ENCODE measurements around the gene PADI6.

Gene PADI6

DNA sequence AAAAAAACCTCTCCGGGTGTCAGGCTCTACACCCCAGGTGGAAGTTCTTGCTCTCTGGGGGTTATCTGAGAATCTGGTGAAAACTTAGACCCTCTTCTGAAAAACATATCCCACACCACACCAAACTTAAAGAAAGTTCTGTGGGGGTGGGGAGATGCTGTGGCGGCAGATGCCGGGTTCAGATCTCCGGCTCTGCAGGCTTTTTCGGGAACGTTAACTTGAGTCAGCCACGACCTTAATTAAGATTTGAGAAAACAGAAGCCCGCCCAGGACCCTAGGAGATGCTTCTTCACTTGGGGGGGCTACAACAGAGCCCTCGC is 65.2 kb downstream of the PADI6 start:
- DNase-seq, result no peak

- DNase-seq, result peak; percentile 63
These were observed 65.8 kb downstream of the PADI6 start for GRCh38 chr1:17437580-17438317.

- DNase-seq, result peak; percentile 69
These were observed 66.6 kb downstream of the PADI6 start for GRCh38 chr1:17438318-17439249.

DNA sequence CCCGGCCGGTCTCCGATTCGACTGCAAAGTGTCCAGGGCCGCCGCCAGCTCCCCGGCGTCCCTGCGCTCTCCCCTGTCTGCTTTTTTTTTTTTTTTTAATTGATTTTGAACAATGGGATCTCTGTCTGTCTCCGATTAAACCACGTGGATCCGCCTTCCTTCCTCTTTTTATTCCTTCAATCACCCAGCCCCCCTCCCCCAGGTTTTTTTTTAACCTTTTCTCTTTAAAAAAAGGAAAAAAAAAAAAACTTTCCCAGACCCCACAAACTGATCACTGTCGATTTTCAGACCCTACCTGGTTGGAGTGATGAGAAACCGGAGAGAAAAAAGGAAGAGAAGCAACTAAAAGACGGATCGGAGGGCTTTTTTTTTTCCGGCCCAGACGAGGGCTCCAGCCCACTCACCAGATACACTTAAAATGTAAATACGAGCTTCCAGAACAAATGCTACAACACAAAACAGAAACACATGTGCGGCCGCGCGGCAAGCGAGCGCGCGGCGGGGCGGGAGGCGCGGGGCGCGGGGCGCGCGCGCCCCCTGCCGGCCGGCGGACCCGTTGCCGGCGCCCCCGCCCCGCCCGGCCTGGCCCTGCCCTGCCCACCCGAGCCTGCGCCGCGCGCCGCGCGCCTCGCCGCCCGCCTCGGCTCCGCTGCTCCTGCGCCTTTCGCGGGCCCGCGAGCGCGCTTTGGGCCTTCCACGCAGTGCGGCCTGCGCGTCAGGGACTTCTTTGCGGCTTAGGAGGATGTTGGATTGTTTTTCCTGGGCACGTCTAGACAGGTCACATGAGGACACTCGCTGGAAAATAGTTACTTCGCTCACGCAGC is 67.5 kb downstream of the PADI6 start, which contains the start of gene RCC2:
Gene RCC2 (minus strand): TSS at position 428 of the 824 bp plus-strand sequence. CDS start 1,163 bp downstream, outside the sequence.
- peak; percentile 72 for DNase-seq

- DNase-seq, result no peak
These were observed 68.3 kb downstream of the PADI6 start for GRCh38 chr1:17440074-17440826.

GRCh38 chr1:17440827-17441168 is 68.8 kb downstream of the PADI6 start:
- no peak for DNase-seq

- DNase-seq, result no peak
These were observed 69.4 kb downstream of the PADI6 start for GRCh38 chr1:17441265-17441992.

DNA sequence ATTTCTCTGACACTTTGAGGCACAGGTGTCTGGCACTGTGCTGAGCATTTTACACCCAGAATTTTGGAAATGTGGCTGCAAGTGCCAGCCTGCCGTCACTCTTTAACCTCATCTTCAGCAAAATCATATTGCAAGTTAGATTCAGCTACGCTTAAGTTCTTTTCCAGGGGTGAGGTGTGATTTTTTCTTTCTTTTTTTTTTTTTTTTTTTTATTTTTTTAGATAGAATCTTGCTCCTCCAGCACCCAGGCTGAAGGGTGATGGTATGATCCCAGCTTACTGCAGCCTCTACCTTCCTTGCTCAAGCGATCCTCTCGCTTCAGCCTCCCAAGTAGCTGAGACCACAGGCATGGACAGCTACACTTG is 70.0 kb downstream of the PADI6 start:
- DNase-seq, result no peak

GRCh38 chr1:17442841-17443240 is 70.8 kb downstream of the PADI6 start:
- DNase-seq, result no peak

DNA sequence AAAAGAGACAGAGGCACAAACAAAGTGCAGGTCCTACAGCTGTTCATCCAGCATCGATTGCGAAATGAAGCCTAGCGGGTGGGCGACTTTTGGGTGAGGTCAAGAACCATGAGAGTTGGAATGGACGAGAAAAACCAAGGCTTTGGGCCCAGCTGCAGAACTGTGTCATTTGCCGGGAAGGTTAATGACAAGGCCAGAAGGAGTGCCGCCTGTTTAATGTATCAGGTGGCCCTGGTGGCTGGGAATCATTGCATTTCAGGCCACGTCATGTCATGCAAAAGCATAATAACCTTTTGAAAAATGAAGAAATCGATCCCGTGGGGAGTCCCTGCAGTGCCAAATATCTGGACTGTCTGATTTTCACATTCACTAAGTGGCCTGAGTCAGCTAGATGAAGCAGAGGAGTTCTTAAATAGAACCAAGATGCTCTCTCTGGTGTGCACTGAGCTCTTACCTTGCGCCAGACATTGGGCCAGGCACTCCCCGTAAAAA is 75.6 kb downstream of the PADI6 start:
- no peak for DNase-seq

All from activated CD4-positive, CD25-positive, alpha-beta regulatory T cell treated with anti-CD3 and anti-CD28 coated beads, Interleukin-2, amount 50 U/mL, for 72 hours (primary cell).